HS-5 (cell line): ENCODE results near the gene AMOTL1.
"Not testable (repeated sequence)": the region's sequence is repeated elsewhere in the genome, so short reads cannot be mapped to it uniquely, and the experiment has no call there.

Experiments used
- DNase-seq: peaks from one replicate; pipeline ENCODE4 v3.0.0-alpha.2; 2012; ENCODE audit warnings: low read depth

Gene AMOTL1

DNA sequence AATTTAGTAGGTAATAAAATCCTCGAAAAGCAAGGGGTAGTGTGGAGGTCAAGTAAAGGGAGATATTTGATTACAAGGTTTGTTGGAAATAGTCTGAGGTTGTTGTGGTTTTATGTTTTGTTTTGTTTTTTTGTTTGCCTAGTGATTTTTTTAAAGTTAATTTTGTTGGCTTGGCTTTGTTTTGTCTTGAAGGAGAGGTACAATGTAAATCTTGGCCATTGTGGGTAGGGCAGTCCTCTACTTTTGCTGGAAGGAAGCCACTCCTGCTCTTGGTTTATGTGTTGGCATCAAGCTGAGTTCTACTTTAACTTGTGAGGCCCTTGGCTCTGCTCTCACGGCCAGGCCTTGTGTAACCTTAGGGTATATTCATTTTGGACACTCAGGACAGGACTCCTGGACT lies 3.2 kb downstream of the AMOTL1 start:
- DNase-seq: no peak

DNA sequence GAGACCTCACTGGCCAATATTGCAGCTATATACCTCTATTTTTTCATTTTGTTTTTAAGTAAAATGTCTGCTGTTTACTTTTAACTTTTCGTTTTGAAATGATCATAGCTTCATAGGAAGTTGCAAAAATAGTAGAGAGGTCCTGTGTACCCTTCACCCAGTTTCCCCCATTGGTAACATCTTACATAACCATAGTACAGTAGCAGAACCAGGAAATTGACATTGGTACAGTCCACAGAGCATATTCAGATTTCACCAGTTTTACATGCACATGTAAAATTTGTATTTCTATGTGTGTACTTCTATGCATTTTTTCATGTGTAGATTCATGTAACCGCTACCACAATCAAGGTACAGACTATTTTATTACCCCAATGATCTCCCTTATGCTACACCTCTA lies 3.8 kb downstream of the AMOTL1 start:
- DNase-seq: no peak

DNA sequence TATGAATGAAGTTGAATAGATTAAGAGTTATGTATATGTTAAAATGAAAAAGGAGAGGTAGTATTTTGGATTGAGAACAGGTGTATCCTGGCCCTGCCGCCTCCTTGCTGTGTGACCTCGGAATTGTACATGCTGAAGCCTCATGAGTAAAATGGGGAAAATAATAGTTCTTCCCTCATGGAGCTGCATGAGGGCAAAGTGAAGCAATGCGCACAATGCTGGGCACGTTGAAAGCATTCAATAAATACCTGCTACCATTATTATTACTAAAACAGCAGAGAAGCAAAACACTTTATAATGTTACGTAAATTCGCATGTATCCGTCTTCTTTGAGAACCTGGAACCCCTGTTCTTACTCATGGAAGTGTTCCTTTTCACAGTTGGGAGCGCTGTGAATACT lies 5.7 kb downstream of the AMOTL1 start:
- DNase-seq: no peak

DNA sequence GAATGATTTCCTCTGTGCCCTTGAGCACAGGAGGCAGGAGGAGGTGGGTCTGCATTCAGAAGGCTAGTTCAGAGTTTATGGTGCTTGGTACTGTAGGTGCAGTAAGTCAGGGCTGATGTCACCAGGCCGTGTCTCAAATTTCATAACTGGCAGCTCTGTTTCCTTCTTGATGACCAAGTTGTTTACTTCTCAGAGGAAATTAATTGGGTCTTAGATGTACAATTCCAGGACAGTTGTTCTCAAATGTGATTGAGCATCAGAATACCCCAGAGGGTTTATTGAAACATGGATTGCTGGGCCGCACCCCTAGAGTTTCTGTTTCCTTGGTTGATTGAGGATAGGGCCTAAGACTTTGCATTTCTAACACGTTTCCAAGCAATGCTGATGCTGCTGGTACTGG lies 6.2 kb downstream of the AMOTL1 start:
- no peak for DNase-seq

DNA sequence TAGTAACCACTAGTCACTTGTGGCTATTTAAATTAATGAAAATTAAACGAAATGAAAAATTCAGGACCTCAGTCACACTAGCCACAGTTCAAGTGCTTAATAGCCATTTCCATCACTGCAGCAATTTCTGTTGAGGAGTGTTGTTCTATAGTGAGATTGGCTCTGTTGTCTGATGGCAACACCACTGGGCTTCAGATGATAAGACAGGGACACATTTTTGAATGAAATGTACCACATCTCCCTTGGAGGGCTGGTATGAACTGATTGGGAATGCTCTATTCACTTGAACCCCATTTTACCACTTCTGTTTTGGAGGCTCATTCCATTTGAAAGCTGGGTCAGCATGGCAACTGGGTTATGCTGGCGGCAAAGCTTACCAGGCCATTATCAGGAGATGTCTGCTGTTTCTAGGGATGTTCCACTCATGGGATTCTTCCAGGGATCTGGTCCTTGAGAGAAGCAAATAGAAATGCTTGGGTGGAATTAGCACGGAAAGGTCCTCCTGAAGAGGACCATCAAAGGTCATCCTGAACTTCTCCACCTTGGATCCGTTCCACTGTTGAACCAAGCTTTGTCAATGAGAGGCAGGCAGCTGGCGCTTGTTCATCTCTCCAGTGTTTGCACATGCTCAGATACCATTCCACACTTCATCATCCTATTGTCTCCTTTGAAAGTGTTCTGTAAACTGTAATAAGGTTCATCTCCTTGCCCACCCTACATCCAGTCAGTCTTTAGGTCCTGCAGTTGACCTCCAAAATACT lies 7.6 kb downstream of the AMOTL1 start:
- no peak for DNase-seq

DNA sequence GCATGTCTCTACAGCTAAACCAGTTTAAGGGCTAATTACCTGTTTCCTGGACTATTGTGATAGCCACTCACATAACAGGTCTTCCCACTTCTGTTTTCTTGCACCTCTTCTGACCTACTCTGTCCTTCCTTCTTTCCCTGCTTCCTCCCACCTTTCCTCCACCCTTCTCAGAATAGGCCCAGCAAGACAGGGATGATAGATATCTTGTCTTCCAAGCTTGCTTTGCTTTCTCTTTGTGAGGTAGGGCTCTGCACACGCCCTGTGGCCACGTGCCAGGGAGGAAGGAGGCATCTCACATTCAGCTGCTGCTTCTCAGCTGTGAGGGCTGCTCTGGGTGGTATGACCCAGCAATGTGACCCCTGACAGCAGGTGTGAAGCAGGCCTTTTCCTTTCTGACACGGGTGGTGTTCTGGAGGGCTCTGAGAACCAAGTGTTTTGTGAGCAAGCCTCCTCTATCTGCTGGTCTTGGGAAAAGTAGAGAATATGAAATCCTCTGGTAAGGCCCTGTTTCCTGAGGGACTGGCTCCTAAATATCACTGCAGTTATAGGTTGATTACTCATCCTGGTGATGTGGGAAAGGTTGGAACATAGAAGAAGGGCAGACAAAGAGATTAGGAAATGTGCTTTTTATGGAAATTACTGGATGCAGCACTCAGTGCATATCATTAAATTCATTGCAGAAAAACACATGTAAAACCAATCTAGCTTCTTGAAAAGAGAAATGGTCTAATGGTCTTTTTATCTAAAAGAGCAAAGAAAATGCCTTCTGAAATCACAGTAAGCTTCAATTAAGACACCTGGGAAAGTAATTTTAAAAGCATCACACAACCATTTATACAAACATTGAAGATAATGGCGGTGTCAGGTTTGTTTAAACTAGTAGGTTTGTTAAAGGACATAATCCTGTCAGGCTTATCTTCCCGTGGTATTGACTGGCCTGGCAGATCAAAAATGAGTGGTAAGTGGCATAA lies 8.5 kb downstream of the AMOTL1 start:
- DNase-seq: no peak

DNA sequence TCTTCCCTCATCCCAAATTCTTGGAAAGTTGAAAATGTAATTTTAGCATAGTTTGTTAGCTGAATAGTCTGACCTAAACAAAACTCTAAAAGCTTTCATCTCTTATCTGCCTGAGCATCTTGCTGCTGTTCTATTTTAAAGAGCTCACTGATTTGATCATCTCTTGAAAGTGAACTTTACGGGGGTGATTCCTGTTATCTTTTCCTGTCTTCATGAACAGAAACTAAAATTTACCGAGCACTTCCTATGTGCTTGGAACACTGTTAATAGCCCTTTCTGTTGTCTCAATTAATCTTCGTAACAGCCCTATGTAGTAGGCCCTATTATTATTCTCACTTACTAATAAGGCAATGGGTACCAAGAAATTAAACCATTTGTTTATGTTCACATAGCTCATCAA lies 12.3 kb downstream of the AMOTL1 start:
- no peak for DNase-seq

DNA sequence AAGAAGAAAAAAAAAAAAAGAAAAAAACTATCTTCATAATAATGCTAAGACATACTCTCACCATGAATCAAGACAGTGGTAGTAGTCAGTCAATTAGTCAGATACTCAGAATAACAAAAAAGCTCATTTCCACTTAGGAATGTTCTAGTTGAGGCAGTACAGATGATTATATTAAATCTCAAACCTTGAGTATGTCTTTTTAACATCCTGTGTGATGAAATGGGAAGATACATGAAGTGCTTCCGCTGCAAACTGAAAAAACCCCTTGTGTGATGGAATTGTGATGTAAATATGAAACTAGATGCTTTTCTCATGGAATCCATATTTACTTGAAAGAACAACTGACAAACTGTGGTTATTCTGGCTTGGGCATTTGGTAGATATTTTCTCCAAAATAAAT lies 13.7 kb downstream of the AMOTL1 start:
- no peak for DNase-seq

DNA sequence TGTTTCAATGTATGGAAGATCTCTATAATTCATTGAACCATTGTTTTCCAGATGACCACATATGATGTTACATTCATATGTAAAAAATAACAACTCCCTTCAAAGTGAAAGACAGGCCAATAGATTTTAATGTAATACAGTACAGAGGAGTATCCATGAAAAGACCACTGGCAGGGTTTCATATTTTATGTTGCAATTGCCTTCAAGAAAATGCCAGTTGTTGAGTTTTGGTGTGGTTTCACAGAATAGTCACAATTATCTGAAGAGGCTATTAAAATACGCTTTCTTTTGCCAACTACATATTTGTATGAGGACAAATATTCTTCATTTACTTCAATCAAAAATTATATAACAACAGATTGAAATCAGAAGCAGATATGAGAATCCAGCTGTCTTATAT lies 14.3 kb downstream of the AMOTL1 start:
- no peak for DNase-seq

DNA sequence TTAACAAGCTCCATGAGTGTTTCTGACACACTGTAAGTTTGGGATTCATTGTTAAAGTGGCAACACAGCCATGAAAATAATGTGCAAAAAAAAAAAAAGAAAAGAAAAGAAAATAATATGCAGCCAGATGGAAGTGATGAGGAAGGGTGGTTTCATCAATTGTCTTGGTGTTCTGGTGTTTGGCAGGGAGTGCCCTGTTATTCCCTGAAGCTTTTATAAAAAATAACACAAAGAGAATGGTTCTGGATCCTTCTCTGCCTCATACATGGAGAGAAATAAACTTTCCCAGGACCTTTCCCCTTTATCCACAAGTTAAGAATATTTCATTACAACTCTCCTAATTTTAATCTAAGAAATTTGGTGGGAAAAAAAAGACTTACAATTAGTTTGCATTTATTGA lies 16.7 kb downstream of the AMOTL1 start:
- no peak for DNase-seq

DNA sequence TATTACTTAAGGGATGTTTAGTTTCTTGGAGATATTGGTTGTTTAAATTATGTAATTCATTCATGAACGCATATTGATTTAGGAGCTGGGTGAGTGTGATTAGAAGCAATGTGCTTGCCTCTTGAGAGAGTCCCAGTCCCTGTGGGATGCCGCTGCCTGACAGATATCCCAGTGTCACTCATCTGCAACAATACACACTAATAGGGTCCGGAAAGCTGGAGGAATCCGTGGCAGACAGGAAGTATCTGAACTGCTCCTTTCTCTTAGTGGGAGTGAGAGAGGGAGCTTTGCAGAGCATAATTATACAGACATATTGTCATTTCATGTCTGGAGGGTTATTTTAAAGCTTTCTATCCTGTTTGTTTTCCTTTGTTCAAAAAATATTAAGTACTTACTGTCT lies 17.4 kb downstream of the AMOTL1 start:
- no peak for DNase-seq

DNA sequence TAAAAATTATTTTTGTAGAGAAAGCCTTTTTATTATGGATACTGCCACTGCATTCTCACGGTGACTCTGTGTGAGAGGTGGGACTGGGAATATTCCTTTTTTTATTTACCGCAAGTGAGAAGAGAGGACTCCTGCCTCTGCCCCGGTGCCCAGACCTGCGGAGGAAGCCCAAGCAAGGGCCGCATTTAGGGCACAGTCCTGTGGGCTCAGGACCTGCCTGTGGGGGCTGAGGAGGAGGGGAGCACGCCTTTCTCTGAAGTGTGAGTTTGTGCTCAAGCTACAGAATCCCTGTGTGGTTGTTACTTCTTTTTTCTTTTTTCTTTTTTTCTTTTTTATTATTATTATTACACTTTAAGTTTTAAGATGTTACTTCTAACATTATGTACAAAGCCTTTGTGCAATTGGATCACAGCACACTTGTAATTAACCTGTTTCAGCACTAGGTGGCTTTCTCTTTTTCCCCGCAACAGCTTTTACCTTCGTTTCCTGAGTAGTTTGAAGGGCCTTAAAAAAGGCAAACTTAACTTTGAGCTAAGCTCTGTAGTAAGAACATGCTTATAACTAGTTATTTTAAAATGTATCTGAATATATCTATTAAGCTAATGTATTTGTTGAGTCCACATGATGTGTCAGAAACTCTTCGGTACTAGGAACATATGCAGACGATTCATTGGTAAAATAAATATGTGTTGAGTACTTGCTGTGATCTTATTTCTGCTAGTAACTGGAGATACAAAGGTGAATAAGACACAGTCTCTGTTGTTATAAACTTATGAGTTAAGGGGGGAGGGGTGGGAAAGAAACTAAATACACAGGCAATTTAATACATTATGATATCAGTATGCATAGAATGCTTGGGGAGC lies 18.3 kb downstream of the AMOTL1 start:
- no peak for DNase-seq

DNA sequence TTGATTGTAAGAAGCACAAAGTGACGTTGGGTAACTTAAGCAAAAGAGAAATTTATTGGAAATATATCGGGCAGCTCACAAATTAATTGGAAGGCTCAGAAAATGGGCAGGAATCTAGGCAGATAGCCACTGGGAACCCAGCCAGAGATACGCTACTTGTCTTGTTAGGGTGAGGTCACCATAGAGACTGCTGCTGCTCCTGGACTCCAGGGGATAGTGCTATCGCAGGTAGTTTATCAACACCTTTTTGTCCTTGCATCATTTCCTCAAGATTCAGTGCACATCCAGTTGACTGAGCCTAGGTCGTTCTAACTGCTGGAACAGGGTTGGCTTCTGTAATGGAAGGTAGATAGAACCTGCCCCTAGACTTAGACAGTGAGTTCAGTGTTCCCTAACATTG lies 19.6 kb downstream of the AMOTL1 start:
- DNase-seq: no peak

DNA sequence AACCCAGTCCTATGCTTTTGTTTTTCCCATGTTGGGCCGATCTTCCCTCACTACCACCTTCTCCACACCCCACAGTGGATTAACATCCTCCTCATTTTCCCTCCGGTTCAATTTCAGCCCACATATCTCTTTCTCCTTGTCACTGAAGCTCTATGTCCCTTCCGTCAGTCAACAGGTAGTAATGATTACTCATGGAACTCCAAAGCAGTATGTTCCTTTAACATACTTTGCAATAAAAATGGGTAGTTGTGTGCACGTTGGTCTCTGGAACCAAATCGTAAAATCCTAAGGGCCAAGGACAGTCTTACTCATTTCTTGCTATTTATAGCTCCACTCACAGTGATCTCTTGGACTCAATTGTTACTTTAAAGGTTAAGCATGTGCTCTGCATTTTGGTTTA lies 20.2 kb downstream of the AMOTL1 start:
- DNase-seq: no peak

DNA sequence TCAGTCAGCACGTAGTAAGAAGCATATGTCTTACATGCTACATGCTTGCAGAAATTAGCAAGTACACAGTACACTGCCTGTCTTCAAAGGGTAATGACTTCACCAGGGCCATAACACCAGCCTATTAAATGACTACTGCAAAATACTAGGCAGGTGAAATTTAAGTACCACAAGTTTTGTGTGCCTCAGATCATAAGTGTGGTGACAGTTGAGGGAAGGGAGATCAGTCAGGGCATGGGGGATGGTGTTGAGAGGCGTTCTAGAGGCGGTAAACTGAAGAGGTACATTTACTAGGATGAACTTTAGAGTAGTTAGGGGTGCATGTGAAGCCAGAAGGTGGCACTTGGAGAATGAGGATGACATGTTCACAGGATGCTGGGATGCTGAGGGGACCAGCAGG lies 22.0 kb downstream of the AMOTL1 start:
- DNase-seq: no peak

DNA sequence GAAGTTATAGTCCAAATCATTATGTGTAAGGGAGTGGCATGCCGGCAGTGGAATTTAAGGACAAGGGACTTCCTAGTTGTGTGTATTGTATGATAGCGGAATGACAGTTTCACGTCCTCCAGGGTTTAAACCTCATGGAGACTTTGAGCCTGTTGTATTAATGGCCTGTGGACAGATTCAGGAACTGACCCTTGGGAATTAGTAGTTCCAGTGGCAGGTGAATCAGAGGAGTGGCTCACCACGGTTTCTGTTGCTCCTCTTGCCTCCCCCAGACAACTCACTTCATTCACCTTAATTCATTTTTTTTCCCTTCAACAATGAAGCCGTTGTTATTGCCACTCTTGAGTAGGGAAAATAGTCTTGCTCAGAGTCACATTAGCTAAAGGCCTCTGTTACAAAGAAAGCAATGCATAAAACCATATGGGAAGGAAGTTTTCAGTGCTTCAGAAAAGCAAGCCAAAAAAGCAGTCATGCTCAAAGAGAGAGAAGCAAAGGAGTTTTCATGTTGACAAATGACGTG lies 22.6 kb downstream of the AMOTL1 start:
- no peak for DNase-seq

DNA sequence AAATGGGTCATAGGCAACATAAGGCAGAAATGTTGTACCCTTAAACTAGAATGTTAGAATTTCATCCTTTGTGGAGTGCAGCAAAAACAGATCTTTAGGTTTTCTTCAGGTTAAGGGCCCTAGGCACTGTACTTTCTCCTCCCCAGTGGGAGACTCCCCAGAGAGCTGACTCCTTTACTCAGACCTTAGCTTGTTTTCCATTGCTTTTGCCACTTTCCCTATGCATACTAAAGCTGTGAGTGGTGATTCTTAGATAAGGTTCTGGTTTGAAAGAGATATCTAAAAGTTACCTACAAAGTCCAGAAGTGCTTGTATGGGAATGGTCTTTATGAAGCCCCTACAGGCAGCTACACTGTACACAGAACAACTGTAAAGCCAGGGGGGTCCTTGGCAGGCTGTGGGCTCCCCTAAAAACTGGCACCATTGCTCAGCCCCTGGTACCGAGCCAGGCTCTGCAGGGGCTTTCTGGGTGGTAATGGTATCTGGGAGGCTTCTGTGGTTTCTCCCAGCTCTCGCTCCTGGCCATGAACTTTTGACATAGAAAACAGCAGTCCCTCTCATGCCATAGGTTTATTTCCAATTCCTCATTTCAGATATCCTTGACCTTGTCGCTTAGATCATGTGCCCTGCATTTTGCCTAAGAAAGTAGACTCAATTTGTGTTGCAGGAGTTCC lies 23.2 kb downstream of the AMOTL1 start:
- no peak for DNase-seq

DNA sequence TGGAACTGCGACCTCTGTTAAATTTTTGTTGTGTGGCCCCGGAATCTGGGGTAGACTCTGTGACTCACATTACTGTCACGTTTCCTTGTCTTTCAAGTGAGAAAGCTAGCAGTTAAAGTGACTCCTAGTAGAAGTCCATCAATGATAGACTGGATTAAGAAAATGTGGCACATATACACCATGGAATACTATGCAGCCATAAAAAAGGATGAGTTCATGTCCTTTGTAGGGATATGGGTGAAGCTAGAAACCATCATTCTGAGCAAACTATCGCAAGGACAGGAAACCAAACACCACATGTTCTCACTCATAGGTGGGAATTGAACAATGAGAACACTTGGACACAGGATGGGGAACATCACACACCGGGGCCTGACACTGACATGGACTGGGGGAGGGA lies 23.8 kb downstream of the AMOTL1 start:
- DNase-seq: not testable (repeated sequence)

DNA sequence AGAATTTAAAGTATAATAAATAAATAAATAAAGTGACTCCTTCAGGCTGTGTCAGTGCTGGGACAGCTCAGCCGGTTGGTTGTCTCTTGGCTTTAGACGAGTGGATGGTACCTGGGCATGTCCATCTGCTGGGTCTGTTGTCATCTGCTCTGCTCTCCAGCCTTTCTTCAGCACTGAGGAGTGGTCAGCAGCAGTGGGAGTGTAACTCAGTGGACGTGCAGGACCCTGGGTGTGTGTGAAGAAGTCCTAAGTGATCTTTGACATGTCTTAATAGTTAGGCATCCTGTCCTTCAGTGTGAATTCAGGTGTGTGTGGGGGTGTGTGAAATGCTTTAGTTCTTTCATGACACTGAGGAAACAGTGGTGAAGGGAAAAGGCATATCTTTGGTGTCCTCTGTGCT lies 24.3 kb downstream of the AMOTL1 start:
- DNase-seq: no peak

DNA sequence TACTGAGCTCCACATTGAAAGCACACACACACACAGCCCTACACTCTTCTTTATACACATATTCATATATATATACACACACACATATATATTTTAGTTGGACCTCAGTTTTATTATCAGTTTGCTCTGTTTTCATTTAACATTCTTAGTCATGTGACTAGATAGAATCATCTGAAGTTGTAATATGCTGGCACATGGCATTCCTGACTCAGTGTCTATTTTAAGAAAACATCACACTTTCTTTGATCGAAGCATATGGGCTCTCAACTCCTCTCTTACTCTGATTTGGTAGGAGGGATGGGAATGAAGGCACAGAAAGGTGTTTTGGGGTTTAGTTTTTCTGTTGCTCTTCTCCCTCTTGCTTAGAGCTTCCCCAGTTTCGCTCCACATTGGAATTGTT lies 24.8 kb downstream of the AMOTL1 start:
- no peak for DNase-seq

DNA sequence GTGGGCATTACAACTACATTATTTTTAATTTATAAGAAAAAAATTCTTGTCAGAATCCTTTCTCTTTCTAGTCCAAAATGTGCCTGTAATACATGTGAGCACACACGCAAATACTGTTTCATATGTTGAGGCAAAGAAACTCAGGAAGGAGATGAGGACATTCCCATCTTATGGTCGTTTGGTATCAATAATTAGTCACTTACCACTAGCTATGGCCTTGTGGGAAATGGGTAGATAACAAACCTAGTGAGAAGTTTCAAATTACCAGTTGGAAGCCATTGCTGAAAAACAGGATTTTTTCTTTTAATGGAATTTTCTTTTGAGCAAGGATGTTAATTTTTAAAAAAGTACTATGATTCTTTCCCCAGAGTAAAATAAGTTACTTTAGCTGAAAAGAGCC lies 25.7 kb downstream of the AMOTL1 start:
- DNase-seq: no peak
